NCI-H2227 treated with DMSO at 0.1 percent for 48 hours (cell line): ENCODE results near the gene MICAL2.

Experiments
- DNase-seq: peaks from one replicate; lab custom pipeline; 2025; lab: John Stamatoyannopoulos, UW

Gene MICAL2

GRCh38 chr11:12171921-12172320 is 61.5 kb downstream of the MICAL2 start:
- no peak for DNase-seq

GRCh38 chr11:12172493-12173013 is 62.2 kb downstream of the MICAL2 start:
- no peak for DNase-seq

- DNase-seq: no peak
Observed at GRCh38 chr11:12173111-12173510, 62.7 kb downstream of the MICAL2 start.

DNA sequence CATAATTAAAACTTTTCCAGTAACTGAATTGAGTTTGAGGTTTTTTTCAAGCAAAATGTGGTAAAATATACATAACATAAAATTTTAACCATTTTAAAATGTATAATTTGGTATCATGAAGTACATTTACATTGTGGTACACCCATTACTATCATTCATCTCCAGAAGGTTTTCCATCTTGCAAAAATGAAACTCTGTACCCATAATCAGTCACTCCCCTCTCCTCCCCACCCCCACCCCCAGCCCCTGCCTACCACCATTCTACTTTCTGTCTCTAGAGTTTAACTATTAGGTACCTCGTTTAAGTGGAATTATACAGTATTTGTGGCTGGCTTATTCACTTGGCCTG is 63.7 kb downstream of the MICAL2 start:
- no peak for DNase-seq

- no peak for DNase-seq
Observed at GRCh38 chr11:12174477-12175143, 64.2 kb downstream of the MICAL2 start.

- DNase-seq: no peak
Observed at GRCh38 chr11:12175694-12176241, 65.4 kb downstream of the MICAL2 start.

DNA sequence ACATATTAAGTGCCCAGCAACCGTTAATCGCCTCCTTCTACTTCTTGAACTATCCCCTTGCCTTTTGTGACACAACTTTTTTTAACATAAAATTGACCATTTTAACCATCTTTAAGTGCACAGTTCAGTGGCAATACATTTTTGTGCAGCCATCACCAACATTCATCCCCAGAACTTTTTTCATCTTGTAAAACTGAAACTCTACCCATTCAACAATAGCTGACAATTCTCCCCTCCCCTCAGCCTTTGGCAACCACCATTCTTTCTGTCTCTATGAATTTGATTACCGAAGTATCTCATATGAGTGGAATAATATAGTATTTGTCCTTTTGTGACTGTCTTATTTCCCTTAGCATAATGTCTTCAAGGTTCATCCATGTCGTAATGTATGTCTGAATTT is 66.0 kb downstream of the MICAL2 start:
- no peak for DNase-seq

- DNase-seq: no peak
Observed at GRCh38 chr11:12177739-12178338, 67.4 kb downstream of the MICAL2 start.

DNA sequence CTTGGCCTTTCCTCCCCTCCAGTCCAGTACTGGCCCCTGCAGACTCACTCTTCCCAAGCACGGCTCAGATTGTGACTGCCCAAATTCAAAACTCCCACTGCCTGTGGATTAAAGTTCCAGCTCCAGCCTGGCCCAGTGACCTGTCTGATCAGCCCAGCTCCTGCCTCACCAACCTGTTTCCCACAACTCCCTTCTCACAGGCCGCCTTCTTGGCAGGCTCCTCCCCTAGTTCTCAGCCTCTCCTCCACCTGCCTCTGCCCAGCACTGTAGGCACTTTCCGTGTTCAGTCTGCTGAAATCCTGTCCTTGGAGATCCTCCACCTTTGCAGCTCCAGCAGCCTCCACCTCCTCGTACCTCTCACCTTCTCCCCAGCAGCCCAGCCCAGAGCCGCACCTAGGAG is 68.6 kb downstream of the MICAL2 start:
- no peak for DNase-seq

DNA sequence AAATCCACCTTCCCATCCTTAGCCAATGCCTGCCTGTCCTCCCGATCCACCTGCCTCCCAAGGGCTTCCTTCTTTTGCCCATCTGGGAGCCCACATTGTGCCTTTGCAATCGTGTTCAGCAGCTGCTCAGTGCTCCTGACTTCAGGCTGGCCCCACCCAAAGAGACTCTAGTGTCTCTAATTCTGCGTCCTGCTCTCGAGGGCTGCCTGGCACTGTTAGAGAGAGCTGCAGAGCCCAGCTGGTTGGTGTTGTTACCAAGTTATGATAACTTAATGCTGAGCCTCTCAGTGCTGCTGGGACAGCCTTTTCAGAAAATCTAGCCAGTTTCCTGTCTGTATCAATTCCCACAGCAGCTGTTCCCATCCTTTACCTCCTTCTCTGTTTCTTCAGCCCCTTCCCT is 69.1 kb downstream of the MICAL2 start:
- no peak for DNase-seq

DNA sequence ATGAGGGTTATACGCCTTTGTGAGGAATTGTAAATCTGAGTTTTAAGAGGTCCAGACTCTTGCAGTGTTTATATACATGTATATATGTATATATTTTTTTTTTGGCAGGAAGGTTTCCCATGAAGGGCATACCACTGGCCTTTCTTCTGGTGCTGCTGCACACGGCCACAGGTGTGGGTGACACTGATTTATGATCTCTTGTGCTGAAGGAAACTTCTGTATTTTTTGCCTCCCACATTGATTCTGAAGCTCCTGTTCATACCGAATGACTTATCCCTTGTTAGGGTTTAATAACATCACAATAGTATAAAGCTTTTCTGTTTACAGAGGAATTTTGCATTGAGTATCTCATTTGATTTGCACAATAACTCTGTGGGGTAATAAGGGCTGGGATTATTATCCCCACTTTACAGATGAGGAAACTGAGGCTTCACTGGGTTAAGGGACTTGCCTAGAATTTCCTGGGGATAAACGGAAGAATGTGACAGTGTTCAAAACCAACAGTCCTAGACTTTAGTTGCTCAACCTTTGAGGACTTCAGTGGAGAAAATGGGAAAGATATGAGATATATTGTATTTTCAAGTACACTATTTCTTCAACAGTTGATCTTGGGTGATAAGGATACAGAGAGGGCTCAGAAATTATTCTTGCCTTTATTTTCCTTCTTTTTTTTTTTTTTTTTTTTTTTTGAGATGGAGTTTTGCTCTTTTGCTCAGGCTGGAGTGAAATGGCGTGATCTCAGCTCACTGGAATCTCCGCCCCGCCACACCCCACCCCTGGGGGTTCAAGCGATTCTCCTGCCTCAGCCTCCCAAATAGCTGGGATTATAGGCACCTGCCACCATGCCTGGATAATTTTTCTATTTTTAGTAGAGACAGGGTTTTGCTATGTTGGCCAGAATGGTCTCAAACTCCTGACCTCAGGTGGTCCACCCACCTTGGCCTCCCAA is 70.1 kb downstream of the MICAL2 start:
- DNase-seq: no peak

- DNase-seq: no peak
Observed at GRCh38 chr11:12182302-12182675, 71.9 kb downstream of the MICAL2 start.

GRCh38 chr11:12182676-12183541 is 72.5 kb downstream of the MICAL2 start:
- no peak for DNase-seq

GRCh38 chr11:12183827-12184620 is 73.6 kb downstream of the MICAL2 start:
- no peak for DNase-seq

GRCh38 chr11:12184699-12185098 is 74.3 kb downstream of the MICAL2 start:
- DNase-seq: no peak

DNA sequence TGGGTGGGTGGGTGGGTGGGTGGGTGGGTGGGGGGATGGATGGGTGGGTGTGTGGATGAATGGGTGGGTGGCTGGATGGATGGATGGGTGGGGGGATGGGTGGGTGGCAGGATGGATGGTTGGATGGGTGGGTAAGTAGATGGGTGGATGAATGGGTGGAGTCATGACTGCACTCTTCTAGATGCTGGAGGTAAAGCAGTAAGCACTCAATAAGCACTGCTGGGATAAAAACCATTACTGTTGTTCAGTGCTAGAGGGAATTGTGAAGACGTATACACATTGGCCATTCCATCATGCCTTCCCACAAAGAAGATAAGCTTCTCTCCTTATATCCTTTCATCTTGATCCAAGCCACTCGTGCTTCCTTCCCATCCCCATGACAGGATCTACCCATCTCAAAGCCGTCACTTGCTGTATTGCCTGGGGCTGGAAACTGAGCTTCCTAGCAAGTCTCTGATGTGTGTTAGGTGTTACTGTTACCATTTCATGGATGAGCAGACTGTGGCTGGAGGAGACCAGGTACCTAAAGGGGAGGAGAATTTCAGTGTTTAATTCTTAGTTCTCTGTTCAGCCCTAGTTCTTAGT is 74.8 kb downstream of the MICAL2 start:
- no peak for DNase-seq

- peak; percentile 25 for DNase-seq
Observed at GRCh38 chr11:12185914-12186313, 75.5 kb downstream of the MICAL2 start.

DNA sequence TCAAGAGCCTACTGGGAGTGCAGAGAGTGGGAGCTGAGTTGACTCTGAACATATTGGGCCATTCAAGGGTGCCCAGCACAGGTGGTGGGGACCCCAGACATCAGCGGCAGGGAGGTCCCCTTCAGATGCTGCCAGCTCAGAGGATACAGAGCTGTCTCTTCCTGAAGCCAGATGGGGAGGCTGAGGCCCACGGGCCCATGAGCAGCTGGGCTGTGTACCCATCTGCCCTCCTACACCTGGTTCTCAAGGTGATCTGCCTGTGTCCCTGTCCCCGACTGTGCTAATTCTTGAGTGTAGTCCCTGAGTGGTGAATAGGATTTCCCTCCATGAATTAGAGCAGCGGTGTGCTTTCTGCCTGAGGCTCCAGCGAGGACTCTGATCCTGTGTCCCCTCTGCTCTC is 76.3 kb downstream of the MICAL2 start:
- DNase-seq: no peak

- no peak for DNase-seq
Observed at GRCh38 chr11:12187399-12187798, 77.0 kb downstream of the MICAL2 start.

DNA sequence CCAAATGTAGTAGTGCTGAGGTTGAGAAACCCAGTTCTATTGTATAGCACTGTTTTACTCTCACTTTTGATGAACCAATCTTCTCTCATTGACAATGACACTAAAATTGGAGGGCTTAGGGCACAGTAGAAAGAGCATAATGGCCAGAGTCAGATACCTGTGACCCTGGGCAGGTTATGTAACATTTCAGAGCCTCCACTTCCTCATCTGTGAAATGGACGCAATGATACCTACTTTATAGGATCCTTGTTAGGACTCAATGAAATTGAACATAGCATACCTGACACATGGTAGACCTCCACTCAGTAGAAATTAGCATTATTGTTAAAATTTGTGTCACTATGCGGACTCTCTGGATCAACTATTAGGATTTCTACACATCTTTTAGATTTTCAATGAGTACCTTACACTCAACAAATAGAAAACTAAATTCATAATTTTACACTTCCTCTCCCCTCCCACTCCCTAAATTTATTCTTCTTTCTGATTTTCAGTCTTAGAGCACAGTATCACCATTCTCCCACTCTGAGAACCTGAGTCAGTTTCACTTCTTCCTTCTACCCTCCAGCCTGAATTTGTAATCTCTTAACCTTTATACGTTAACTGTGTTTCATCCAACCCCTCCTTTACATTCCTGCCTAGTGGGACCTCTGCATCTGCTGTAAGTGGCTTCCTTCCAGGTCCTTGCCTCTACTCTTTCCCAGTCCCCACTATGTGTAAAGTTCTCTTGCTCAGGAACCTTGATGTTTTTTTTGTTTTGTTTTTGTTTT is 78.3 kb downstream of the MICAL2 start:
- DNase-seq: no peak
